ENCODE results near the gene GALNT2.

GALNT2 gene

GRCh38 chr1:230278871-230279582 lies 212.0 kb downstream of the GALNT2 start:
- H3K36me3 ChIP-seq (ENCODE audit: control insufficient read depth, insufficient read depth, low read length), result peaks cover 22% of the 10 kb centered on the region
- H3K27me3 ChIP-seq (ENCODE audit: control insufficient read depth, insufficient read depth, low read length), result no peaks in the 10 kb centered on the region
- peaks cover 15% of the 10 kb centered on the region for H3K4me1 ChIP-seq (ENCODE audit: control insufficient read depth, insufficient read depth, low read length)
- H3K9ac ChIP-seq (ENCODE audit: low read length), result no peak overlapping the region
- H3K27ac ChIP-seq (ENCODE audit: low read depth, low read length), result no peak overlapping the region
- no peaks in the 10 kb centered on the region for H3K9me3 ChIP-seq (ENCODE audit: control insufficient read depth, insufficient read depth, low read depth, low read length)
- H3K4me3 ChIP-seq (ENCODE audit: low read depth, low read length), result no peak overlapping the region

GRCh38 chr1:230279583-230279945 lies 212.5 kb downstream of the GALNT2 start:
- no peak overlapping the region for H3K4me3 ChIP-seq (ENCODE audit: low read depth, low read length)
- no peak overlapping the region for H3K27ac ChIP-seq (ENCODE audit: low read depth, low read length)
- peaks cover 22% of the 10 kb centered on the region for H3K36me3 ChIP-seq (ENCODE audit: control insufficient read depth, insufficient read depth, low read length)

GRCh38 chr1:230280054-230280795 lies 213.2 kb downstream of the GALNT2 start:
- Histone ChIP-seq H3K27me3 (ENCODE audit: control insufficient read depth, insufficient read depth, low read length) (no peaks in the 10 kb centered on the region), H3K4me3 (ENCODE audit: low read depth, low read length) (no peak overlapping the region), H3K9ac (ENCODE audit: low read length) (no peak overlapping the region), H3K36me3 (ENCODE audit: control insufficient read depth, insufficient read depth, low read length) (peaks cover 20% of the 10 kb centered on the region), H3K9me3 (ENCODE audit: control insufficient read depth, insufficient read depth, low read depth, low read length) (no peaks in the 10 kb centered on the region), H3K4me1 (ENCODE audit: control insufficient read depth, insufficient read depth, low read length) (peaks cover 15% of the 10 kb centered on the region), H3K27ac (ENCODE audit: low read depth, low read length) (no peak overlapping the region)

More at GRCh38 chr1:230279583-230279945, 212.5 kb downstream of the GALNT2 start:
- peaks cover 15% of the 10 kb centered on the region for H3K4me1 ChIP-seq (ENCODE audit: control insufficient read depth, insufficient read depth, low read length)
- no peaks in the 10 kb centered on the region for H3K27me3 ChIP-seq (ENCODE audit: control insufficient read depth, insufficient read depth, low read length)
- H3K9me3 ChIP-seq (ENCODE audit: control insufficient read depth, insufficient read depth, low read depth, low read length), result no peaks in the 10 kb centered on the region
- no peak overlapping the region for H3K9ac ChIP-seq (ENCODE audit: low read length)

- no peak overlapping the region for H3K27ac ChIP-seq (ENCODE audit: low read depth, low read length)
- no peaks in the 10 kb centered on the region for H3K27me3 ChIP-seq (ENCODE audit: control insufficient read depth, insufficient read depth, low read length)
- H3K9me3 ChIP-seq (ENCODE audit: control insufficient read depth, insufficient read depth, low read depth, low read length), result no peaks in the 10 kb centered on the region
- H3K4me1 ChIP-seq (ENCODE audit: control insufficient read depth, insufficient read depth, low read length), result peaks cover 15% of the 10 kb centered on the region
- peaks cover 16% of the 10 kb centered on the region for H3K36me3 ChIP-seq (ENCODE audit: control insufficient read depth, insufficient read depth, low read length)
- H3K4me3 ChIP-seq (ENCODE audit: low read depth, low read length), result no peak overlapping the region
- H3K9ac ChIP-seq (ENCODE audit: low read length), result no peak overlapping the region
Observed at GRCh38 chr1:230280906-230281413, 213.9 kb downstream of the GALNT2 start.

GRCh38 chr1:230281556-230281955 lies 214.5 kb downstream of the GALNT2 start:
- H3K9ac ChIP-seq (ENCODE audit: low read length), result no peak overlapping the region
- no peaks in the 10 kb centered on the region for H3K9me3 ChIP-seq (ENCODE audit: control insufficient read depth, insufficient read depth, low read depth, low read length)
- H3K4me3 ChIP-seq (ENCODE audit: low read depth, low read length), result no peak overlapping the region
- peaks cover 13% of the 10 kb centered on the region for H3K36me3 ChIP-seq (ENCODE audit: control insufficient read depth, insufficient read depth, low read length)
- H3K27ac ChIP-seq (ENCODE audit: low read depth, low read length), result no peak overlapping the region
- peaks cover 10% of the 10 kb centered on the region for H3K4me1 ChIP-seq (ENCODE audit: control insufficient read depth, insufficient read depth, low read length)
- H3K27me3 ChIP-seq (ENCODE audit: control insufficient read depth, insufficient read depth, low read length), result no peaks in the 10 kb centered on the region

GRCh38 chr1:230282157-230282556 lies 215.1 kb downstream of the GALNT2 start:
- Histone ChIP-seq H3K4me1 (ENCODE audit: control insufficient read depth, insufficient read depth, low read length) (peaks cover 5% of the 10 kb centered on the region), H3K4me3 (ENCODE audit: low read depth, low read length) (no peak overlapping the region), H3K27ac (ENCODE audit: low read depth, low read length) (no peak overlapping the region), H3K36me3 (ENCODE audit: control insufficient read depth, insufficient read depth, low read length) (peaks cover 13% of the 10 kb centered on the region), H3K27me3 (ENCODE audit: control insufficient read depth, insufficient read depth, low read length) (no peaks in the 10 kb centered on the region), H3K9me3 (ENCODE audit: control insufficient read depth, insufficient read depth, low read depth, low read length) (no peaks in the 10 kb centered on the region), H3K9ac (ENCODE audit: low read length) (no peak overlapping the region)

GRCh38 chr1:230283678-230284077 lies 216.6 kb downstream of the GALNT2 start:
- no peak overlapping the region for H3K4me3 ChIP-seq (ENCODE audit: low read depth, low read length)
- H3K27ac ChIP-seq (ENCODE audit: low read depth, low read length), result no peak overlapping the region
- H3K36me3 ChIP-seq (ENCODE audit: control insufficient read depth, insufficient read depth, low read length), result peaks cover 13% of the 10 kb centered on the region
- no peaks in the 10 kb centered on the region; the same call in none of the 2 replicates for H3K4me1 ChIP-seq (ENCODE audit: control insufficient read depth, insufficient read depth, low read length)
- H3K27me3 ChIP-seq (ENCODE audit: control insufficient read depth, insufficient read depth, low read length), result no peaks in the 10 kb centered on the region
- no peaks in the 10 kb centered on the region for H3K9me3 ChIP-seq (ENCODE audit: control insufficient read depth, insufficient read depth, low read depth, low read length)
- H3K9ac ChIP-seq (ENCODE audit: low read length), result no peak overlapping the region

- Histone ChIP-seq H3K27me3 (ENCODE audit: control insufficient read depth, insufficient read depth, low read length) (no peaks in the 10 kb centered on the region), H3K4me1 (ENCODE audit: control insufficient read depth, insufficient read depth, low read length) (no peaks in the 10 kb centered on the region; the same call in none of the 2 replicates)
Observed at GRCh38 chr1:230284891-230285290, 217.9 kb downstream of the GALNT2 start.

GRCh38 chr1:230285351-230285750 lies 218.3 kb downstream of the GALNT2 start:
- Histone ChIP-seq H3K27ac (ENCODE audit: low read depth, low read length) (no peak overlapping the region), H3K4me3 (ENCODE audit: low read depth, low read length) (no peak overlapping the region), H3K36me3 (ENCODE audit: control insufficient read depth, insufficient read depth, low read length) (0 out of 2 replicates have a peak, but pooled peaks cover 3% of the 10 kb centered on the region), H3K9me3 (ENCODE audit: control insufficient read depth, insufficient read depth, low read depth, low read length) (no peaks in the 10 kb centered on the region), H3K4me1 (ENCODE audit: control insufficient read depth, insufficient read depth, low read length) (no peaks in the 10 kb centered on the region; the same call in none of the 2 replicates), H3K27me3 (ENCODE audit: control insufficient read depth, insufficient read depth, low read length) (no peaks in the 10 kb centered on the region), H3K9ac (ENCODE audit: low read length) (no peak overlapping the region)

More at GRCh38 chr1:230284891-230285290, 217.9 kb downstream of the GALNT2 start:
- no peak overlapping the region for H3K9ac ChIP-seq (ENCODE audit: low read length)
- no peak overlapping the region for H3K27ac ChIP-seq (ENCODE audit: low read depth, low read length)
- no peak overlapping the region for H3K4me3 ChIP-seq (ENCODE audit: low read depth, low read length)
- H3K9me3 ChIP-seq (ENCODE audit: control insufficient read depth, insufficient read depth, low read depth, low read length), result no peaks in the 10 kb centered on the region
- 0 out of 2 replicates have a peak, but pooled peaks cover 4% of the 10 kb centered on the region for H3K36me3 ChIP-seq (ENCODE audit: control insufficient read depth, insufficient read depth, low read length)

- H3K27ac ChIP-seq (ENCODE audit: low read depth, low read length), result no peak overlapping the region
- H3K4me3 ChIP-seq (ENCODE audit: low read depth, low read length), result no peak overlapping the region
- no peak overlapping the region for H3K9ac ChIP-seq (ENCODE audit: low read length)
- H3K9me3 ChIP-seq (ENCODE audit: control insufficient read depth, insufficient read depth, low read depth, low read length), result no peaks in the 10 kb centered on the region
- no peaks in the 10 kb centered on the region; the same call in none of the 2 replicates for H3K4me1 ChIP-seq (ENCODE audit: control insufficient read depth, insufficient read depth, low read length)
- no peaks in the 10 kb centered on the region for H3K36me3 ChIP-seq (ENCODE audit: control insufficient read depth, insufficient read depth, low read length)
- H3K27me3 ChIP-seq (ENCODE audit: control insufficient read depth, insufficient read depth, low read length), result peaks cover 6% of the 10 kb centered on the region; the same call in 1 of the 2 replicates
Observed at GRCh38 chr1:230286166-230286889, 219.3 kb downstream of the GALNT2 start.
